HL-60 (cell line): Measurements from ENCODE around the gene MID1IP1.

ENCODE experiments used
- DNase-seq, 2 experiments: peaks; one replicate each; pipeline ENCODE4 v3.0.0-alpha.2; 2010 to 2020; ENCODE audit warnings: low read depth in 1 of 2, low spot score in 1 of 2
- H3K27ac ChIP-seq: fragments of 250-450 bp; sonication (Bioruptor Pico); replicated peaks from 2 replicates; pipeline ENCODE4 v1.5.1; 2020; ENCODE audit warnings: mild to moderate bottlenecking, moderate library complexity
- H3K27me3 ChIP-seq: fragments of 250-450 bp; sonication (Bioruptor Pico); 2 replicates; pipeline ENCODE4 v1.5.1; 2021; ENCODE audit warnings: mild to moderate bottlenecking, moderate library complexity; ENCODE audit not compliant: insufficient read depth, poor library complexity, severe bottlenecking
- H3K4me3 ChIP-seq: replicated peaks from 2 replicates; pipeline ENCODE4 v1.5.1; 2011; ENCODE audit warnings: mild to moderate bottlenecking, control low read depth, low read length; ENCODE audit not compliant: insufficient read depth
- GABPA ChIP-seq: IDR thresholded peaks from 2 replicates; pipeline ENCODE4 v1.6.1; 2012; ENCODE audit warnings: low read depth
- POLR2AphosphoS5 ChIP-seq: IDR thresholded peaks from 2 replicates; pipeline ENCODE4 v1.6.1; 2012; ENCODE audit warnings: low read depth
- SPI1 ChIP-seq: IDR thresholded peaks from 2 replicates; pipeline ENCODE4 v1.6.1; 2012; ENCODE audit warnings: low read depth, mild to moderate bottlenecking, borderline replicate concordance
- long read RNA-seq: library from polyadenylated mRNA; unstranded; transcript quantifications from one replicate; pipeline ENCODE4 v2.0.0, GENCODE V29; 2020
- TF ChIP-seq, protein P1 (sequence below): IDR thresholded peaks from 2 replicates; pipeline ENCODE4 v1.6.1; 2012; ENCODE audit warnings: low read depth; ENCODE audit not compliant: insufficient replicate concordance
- TF ChIP-seq, protein P2 (sequence below): IDR thresholded peaks from one replicate; pipeline ENCODE4 v1.5.1; 2011; ENCODE audit warnings: low read length, control low read depth, inconsistent platforms; ENCODE audit not compliant: insufficient read depth

The MID1IP1 gene, protein sequence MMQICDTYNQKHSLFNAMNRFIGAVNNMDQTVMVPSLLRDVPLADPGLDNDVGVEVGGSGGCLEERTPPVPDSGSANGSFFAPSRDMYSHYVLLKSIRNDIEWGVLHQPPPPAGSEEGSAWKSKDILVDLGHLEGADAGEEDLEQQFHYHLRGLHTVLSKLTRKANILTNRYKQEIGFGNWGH
- long read RNA-seq, partial matches to known transcripts: 0 of 5 reads
- long read RNA-seq, other reads (novel, unspliced or antisense): 1 of 5 reads

DNA sequence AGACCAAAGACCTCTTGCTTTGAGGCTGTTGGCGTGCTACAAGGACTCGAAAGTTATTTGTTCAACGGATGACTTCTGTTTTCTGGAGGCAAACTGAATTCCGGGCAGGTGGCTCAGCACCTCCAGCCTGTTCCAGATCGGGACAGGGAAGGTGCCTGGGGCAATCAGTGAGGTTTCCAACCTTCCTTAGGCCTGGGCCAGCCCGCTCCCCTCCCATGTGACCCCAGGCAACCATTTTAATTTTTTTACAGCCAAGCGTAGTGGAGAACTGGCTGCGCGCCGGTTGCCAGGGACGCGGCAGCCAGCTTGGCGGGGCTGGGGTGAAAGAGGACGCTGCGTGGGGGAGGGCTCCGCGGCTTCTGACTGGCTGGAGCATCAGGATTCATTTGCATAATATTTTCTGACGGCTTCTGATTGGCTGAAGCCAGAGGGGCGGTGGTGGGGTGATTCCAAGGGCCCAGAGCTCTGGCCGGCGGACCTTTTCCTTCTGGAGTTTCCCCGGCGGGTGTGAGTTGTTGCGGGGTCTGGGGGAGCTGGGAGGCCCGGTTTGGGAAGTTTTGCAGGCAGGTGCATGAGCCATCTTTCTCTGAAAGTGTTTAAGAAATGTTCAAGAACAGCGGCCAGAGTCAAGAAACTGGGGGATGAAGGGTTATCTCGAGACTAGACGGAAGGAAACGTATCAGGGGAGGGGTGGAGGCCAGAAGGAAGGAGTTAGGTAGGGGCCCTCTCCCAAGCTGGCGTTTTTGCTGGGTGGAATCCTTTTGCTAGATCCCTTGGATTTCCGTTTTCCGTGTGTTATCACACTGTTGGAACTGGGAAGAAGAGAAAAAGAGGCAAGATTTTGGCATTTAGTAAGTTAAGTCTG is at the start of gene MID1IP1:
TSS of gene MID1IP1 (plus strand) at position 479 of the 865 bp plus-strand sequence. CDS start 3,488 bp downstream, outside the sequence.
- TF ChIP-seq, protein P1, sequence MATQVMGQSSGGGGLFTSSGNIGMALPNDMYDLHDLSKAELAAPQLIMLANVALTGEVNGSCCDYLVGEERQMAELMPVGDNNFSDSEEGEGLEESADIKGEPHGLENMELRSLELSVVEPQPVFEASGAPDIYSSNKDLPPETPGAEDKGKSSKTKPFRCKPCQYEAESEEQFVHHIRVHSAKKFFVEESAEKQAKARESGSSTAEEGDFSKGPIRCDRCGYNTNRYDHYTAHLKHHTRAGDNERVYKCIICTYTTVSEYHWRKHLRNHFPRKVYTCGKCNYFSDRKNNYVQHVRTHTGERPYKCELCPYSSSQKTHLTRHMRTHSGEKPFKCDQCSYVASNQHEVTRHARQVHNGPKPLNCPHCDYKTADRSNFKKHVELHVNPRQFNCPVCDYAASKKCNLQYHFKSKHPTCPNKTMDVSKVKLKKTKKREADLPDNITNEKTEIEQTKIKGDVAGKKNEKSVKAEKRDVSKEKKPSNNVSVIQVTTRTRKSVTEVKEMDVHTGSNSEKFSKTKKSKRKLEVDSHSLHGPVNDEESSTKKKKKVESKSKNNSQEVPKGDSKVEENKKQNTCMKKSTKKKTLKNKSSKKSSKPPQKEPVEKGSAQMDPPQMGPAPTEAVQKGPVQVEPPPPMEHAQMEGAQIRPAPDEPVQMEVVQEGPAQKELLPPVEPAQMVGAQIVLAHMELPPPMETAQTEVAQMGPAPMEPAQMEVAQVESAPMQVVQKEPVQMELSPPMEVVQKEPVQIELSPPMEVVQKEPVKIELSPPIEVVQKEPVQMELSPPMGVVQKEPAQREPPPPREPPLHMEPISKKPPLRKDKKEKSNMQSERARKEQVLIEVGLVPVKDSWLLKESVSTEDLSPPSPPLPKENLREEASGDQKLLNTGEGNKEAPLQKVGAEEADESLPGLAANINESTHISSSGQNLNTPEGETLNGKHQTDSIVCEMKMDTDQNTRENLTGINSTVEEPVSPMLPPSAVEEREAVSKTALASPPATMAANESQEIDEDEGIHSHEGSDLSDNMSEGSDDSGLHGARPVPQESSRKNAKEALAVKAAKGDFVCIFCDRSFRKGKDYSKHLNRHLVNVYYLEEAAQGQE: no peak
- peak; percentile 50 for TF ChIP-seq POLR2AphosphoS5
- DNase-seq: peak; percentile 77 to 90
- Histone ChIP-seq H3K4me3 (peak within 1 kb of the TSS; percentile 57), H3K27ac (peak within 1 kb of the TSS; percentile 96), H3K27me3 (no peaks in the 10 kb centered on the region)

DNA sequence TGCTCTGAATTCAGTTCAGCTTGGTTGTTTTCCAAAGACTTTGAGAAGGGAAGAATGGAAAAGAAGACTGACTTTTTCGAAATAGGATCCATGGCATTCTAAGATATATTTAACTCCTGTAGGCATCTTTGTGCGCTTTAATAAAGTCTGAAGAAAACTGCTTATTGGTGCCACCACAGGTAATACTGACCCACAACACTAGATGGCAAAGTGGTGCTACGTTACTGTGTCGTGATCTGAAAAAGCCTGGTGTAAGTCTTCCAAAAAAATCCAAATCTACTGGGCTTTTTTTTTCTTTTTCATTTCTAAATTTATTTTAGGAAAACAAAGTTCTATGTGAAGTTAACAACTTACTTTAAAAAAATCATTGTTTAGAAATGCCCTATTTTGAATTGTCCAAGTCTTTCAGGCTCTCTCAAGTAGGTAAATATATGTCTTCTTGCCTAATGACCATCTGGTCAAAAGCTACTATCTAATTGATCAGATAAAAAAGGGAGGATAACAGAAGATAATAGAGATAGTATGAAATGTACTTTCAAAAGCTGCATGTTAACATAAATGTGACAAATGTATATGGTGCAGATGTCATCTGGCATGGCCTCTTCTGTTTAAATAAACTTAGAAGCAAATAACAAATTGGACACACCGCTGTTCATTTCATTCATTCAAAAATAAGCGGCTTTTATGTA is 47.0 kb upstream of the MID1IP1 start:
- Histone ChIP-seq H3K27ac (no peak overlapping the region), H3K27me3 (no peaks in the 10 kb centered on the region)
- TF ChIP-seq POLR2AphosphoS5: no peak
- TF ChIP-seq, protein P2, sequence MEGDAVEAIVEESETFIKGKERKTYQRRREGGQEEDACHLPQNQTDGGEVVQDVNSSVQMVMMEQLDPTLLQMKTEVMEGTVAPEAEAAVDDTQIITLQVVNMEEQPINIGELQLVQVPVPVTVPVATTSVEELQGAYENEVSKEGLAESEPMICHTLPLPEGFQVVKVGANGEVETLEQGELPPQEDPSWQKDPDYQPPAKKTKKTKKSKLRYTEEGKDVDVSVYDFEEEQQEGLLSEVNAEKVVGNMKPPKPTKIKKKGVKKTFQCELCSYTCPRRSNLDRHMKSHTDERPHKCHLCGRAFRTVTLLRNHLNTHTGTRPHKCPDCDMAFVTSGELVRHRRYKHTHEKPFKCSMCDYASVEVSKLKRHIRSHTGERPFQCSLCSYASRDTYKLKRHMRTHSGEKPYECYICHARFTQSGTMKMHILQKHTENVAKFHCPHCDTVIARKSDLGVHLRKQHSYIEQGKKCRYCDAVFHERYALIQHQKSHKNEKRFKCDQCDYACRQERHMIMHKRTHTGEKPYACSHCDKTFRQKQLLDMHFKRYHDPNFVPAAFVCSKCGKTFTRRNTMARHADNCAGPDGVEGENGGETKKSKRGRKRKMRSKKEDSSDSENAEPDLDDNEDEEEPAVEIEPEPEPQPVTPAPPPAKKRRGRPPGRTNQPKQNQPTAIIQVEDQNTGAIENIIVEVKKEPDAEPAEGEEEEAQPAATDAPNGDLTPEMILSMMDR: peak; percentile 2
- TF ChIP-seq GABPA: no peak
- TF ChIP-seq, protein P1: no peak

DNA sequence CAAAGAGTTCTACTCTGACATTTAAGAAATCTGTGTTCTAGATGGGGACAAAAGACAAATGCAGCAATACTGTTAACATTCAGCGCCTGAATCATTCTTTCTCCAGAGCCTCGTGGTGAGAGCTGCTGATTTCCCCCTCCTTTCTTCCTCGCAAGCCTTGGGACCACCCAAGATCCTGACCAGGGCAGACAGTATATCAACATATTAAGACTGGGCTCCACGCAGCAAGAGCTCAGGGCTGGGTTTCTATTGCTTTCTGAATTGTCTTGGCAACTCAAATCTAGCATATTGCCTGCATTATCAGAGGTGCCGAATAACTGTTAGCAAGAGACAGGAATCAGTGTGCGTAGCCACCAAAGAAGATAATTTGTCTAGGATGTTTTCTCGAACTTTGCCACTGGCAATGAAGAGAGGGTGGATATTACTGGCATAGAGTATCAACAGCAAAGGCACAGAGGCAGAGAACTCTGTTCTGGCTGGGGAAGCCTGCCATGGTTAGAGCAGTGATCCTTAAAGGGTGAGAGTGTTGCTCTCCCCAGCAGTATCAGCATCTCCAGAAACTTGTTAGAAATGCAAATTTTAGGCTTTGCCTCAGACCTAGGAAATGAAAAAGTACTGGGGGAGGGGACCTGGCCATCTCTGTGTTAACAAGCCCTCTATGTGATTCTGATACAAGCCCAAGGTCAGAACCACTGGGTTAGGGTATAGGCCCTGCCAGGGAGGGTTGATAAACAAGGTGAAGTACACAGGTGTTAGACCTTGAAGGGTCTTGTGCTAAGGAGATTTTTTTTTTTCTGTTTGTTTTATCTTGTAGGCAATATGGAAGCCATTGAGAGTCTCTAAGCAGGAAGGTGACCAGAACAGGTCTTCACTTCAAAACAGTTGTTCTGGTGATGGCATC is 46.2 kb upstream of the MID1IP1 start:
- no peaks in the 10 kb centered on the region for H3K27me3 ChIP-seq
- H3K4me3 ChIP-seq: no peak overlapping the region
- TF ChIP-seq SPI1: no peak
- TF ChIP-seq POLR2AphosphoS5: no peak
- TF ChIP-seq, protein P1: no peak
- no peak for TF ChIP-seq GABPA
- TF ChIP-seq, protein P2: no peak
- H3K27ac ChIP-seq: no peak overlapping the region
- no peak for DNase-seq

More for the DNA sequence above, 47.0 kb upstream of the MID1IP1 start:
- H3K4me3 ChIP-seq: no peak overlapping the region
- DNase-seq: peak; percentile 12 to 32
